IMR-90 (cell line): ENCODE measurements around the gene ABHD1. TPM values are rescaled to one million over a fixed set of nuclear protein-coding genes. Genes with fewer than 3 reads are reported as not detected.

Experiments
- ATAC-seq: fragments of 200-7000 bp; cut with Tn5 transposase; 2 replicates; pipeline ENCODE4 v1.9.1; 2020; ENCODE audit warnings: low read depth, mild to moderate bottlenecking, moderate library complexity
- BruUV-seq: library from RNA; stranded (reverse); fragments of 400-500 nt; replicated peaks from 2 replicates; lab custom pipeline; 2021; lab: Mats Ljungman, UMichigan
- CTCF ChIA-PET: fragments of 300-600 bp; formaldehyde crosslinking; extraction: SDS; loops from one replicate; lab custom pipeline; 2021; ENCODE audit warnings: antibody characterized with exemption; lab: Yijun Ruan, JAX
- POLR2A ChIA-PET: fragments of 300-600 bp; sonication (Branson Sonifier 250); formaldehyde crosslinking; loops from one replicate; lab custom pipeline; 2022; ENCODE audit warnings: antibody characterized with exemption; ENCODE audit not compliant: unreplicated experiment; lab: Charles Lee
- DNase-seq: peaks from one replicate; pipeline ENCODE4 v3.0.0; 2013
- H2AFZ ChIP-seq: replicated peaks from 2 replicates; pipeline ENCODE3; 2013; ENCODE audit warnings: low read length, mild to moderate bottlenecking; ENCODE audit not compliant: poor library complexity
- H2AK5ac ChIP-seq: 2 replicates; pipeline ENCODE4 v1.6.1; 2013; ENCODE audit warnings: low read depth, low read length, inconsistent platforms
- H2AK9ac ChIP-seq: replicated peaks from 2 replicates; pipeline ENCODE3; 2013; ENCODE audit warnings: mild to moderate bottlenecking, low read depth, low read length, moderate library complexity; ENCODE audit not compliant: poor library complexity
- H2BK120ac ChIP-seq: 2 replicates; pipeline ENCODE4 v1.6.1; 2013; ENCODE audit warnings: low read depth, low read length, inconsistent platforms
- H2BK15ac ChIP-seq: 3 replicates; pipeline ENCODE4 v1.6.1; 2013; ENCODE audit warnings: low read depth, low read length, inconsistent platforms
- H2BK20ac ChIP-seq: 2 replicates; pipeline ENCODE4 v1.6.1; 2013; ENCODE audit warnings: low read depth, mild to moderate bottlenecking, inconsistent platforms, low read length, moderate library complexity
- H2BK5ac ChIP-seq: 2 replicates; pipeline ENCODE4 v1.6.1; 2013; ENCODE audit warnings: mild to moderate bottlenecking, low read depth, low read length, inconsistent platforms; ENCODE audit not compliant: poor library complexity, severe bottlenecking
- H3K14ac ChIP-seq: replicated peaks from 2 replicates; pipeline ENCODE4 v1.6.1; 2013; ENCODE audit warnings: low read depth, low read length, inconsistent platforms
- H3K18ac ChIP-seq: 2 replicates; pipeline ENCODE4 v1.6.1; 2013; ENCODE audit warnings: low read depth, low read length, control low read depth
- H3K23ac ChIP-seq: 2 replicates; pipeline ENCODE4 v1.6.1; 2013; ENCODE audit warnings: low read depth, low read length, inconsistent platforms
- H3K27ac ChIP-seq: 2 replicates; pipeline ENCODE4 v1.5.1; 2013; ENCODE audit warnings: mild to moderate bottlenecking, control low read depth, low read length; ENCODE audit not compliant: insufficient read depth
- H3K27me3 ChIP-seq: 2 replicates; pipeline ENCODE4 v1.6.1; 2013; ENCODE audit warnings: low read length; ENCODE audit not compliant: control insufficient read depth, insufficient read depth
- H3K36me3 ChIP-seq: 2 replicates; pipeline ENCODE4 v1.6.1; 2013; ENCODE audit warnings: low read length, mixed read lengths; ENCODE audit not compliant: control insufficient read depth, insufficient read depth
- H3K4ac ChIP-seq: 2 replicates; pipeline ENCODE4 v1.6.1; 2013; ENCODE audit warnings: low read depth, low read length, inconsistent platforms
- H3K4me1 ChIP-seq: 2 replicates; pipeline ENCODE4 v1.6.1; 2013; ENCODE audit warnings: low read length, mixed read lengths; ENCODE audit not compliant: control insufficient read depth, insufficient read depth
- H3K4me2 ChIP-seq: 2 replicates; pipeline ENCODE4 v1.6.1; 2013; ENCODE audit warnings: low read depth, mild to moderate bottlenecking, control low read depth, low read length, moderate library complexity
- H3K4me3 ChIP-seq: 2 replicates; pipeline ENCODE4 v1.5.1; 2013; ENCODE audit warnings: low read depth, mild to moderate bottlenecking, control low read depth, low read length, moderate library complexity; ENCODE audit not compliant: insufficient read depth
- H3K56ac ChIP-seq: 2 replicates; pipeline ENCODE4 v1.6.1; 2013; ENCODE audit warnings: low read length, inconsistent platforms; ENCODE audit not compliant: insufficient read depth; ENCODE audit errors: extremely low read depth
- H3K79me1 ChIP-seq, 2 experiments: 2 replicates each; pipeline ENCODE4 v1.6.1; 2013; ENCODE audit warnings: low read length in 2 of 2, inconsistent platforms in 1 of 2, low read depth in 1 of 2
- H3K9ac ChIP-seq: 2 replicates; pipeline ENCODE4 v1.6.1; 2013; ENCODE audit warnings: low read depth, low read length, control low read depth
- H3K9me1 ChIP-seq: 2 replicates; pipeline ENCODE4 v1.6.1; 2013; ENCODE audit warnings: low read length, inconsistent platforms; ENCODE audit not compliant: insufficient read depth
- H3K9me3 ChIP-seq: 2 replicates; pipeline ENCODE4 v1.6.1; 2013; ENCODE audit warnings: low read length; ENCODE audit not compliant: control insufficient read depth, insufficient read depth
- H4K20me1 ChIP-seq: 2 replicates; pipeline ENCODE4 v1.6.1; 2013; ENCODE audit warnings: low read length, inconsistent platforms; ENCODE audit not compliant: insufficient read depth
- H4K5ac ChIP-seq: 2 replicates; pipeline ENCODE4 v1.6.1; 2013; ENCODE audit warnings: mild to moderate bottlenecking, low read depth, low read length, control low read depth
- H4K8ac ChIP-seq, 2 experiments: 2 replicates each; pipeline ENCODE4 v1.6.1; 2013; ENCODE audit warnings: low read depth in 2 of 2, low read length in 2 of 2, control low read depth in 1 of 2, inconsistent platforms in 1 of 2
- H4K91ac ChIP-seq: 2 replicates; pipeline ENCODE4 v1.6.1; 2013; ENCODE audit warnings: low read depth, low read length, inconsistent platforms; ENCODE audit not compliant: insufficient read depth
- BHLHE40 ChIP-seq: fragments of 150-350 bp; IDR thresholded peaks from 2 replicates; pipeline ENCODE4 v1.6.1; 2016; ENCODE audit warnings: mild to moderate bottlenecking, low read depth, low read length
- CHD1 ChIP-seq: IDR thresholded peaks from 2 replicates; pipeline ENCODE4 v1.6.1; 2012; ENCODE audit warnings: low read depth, low read length, improper control_type of control experiment
- ELK1 ChIP-seq: fragments of 150-350 bp; IDR thresholded peaks from 2 replicates; pipeline ENCODE4 v1.6.1; 2016; ENCODE audit warnings: low read depth, mild to moderate bottlenecking, low read length, moderate library complexity, borderline replicate concordance
- FOS ChIP-seq: fragments of 150-350 bp; IDR thresholded peaks from 2 replicates; pipeline ENCODE4 v1.6.1; 2016; ENCODE audit warnings: low read depth, low read length
- MAFK ChIP-seq: IDR thresholded peaks from 2 replicates; pipeline ENCODE4 v1.6.1; 2012; ENCODE audit warnings: low read depth, low read length, improper control_type of control experiment
- MAZ ChIP-seq: IDR thresholded peaks from 2 replicates; pipeline ENCODE4 v1.6.1; 2012; ENCODE audit warnings: low read depth, mild to moderate bottlenecking, low read length, improper control_type of control experiment, moderate library complexity, borderline replicate concordance
- MXI1 ChIP-seq: IDR thresholded peaks from 2 replicates; pipeline ENCODE4 v1.6.1; 2012; ENCODE audit warnings: low read depth, mild to moderate bottlenecking, low read length, moderate library complexity, borderline replicate concordance
- NFE2L2 ChIP-seq: fragments of 150-350 bp; IDR thresholded peaks from 2 replicates; pipeline ENCODE4 v1.6.1; 2016; ENCODE audit warnings: low read depth, mild to moderate bottlenecking, low read length
- POLR2A ChIP-seq: IDR thresholded peaks from 2 replicates; pipeline ENCODE4 v1.6.1; 2012; ENCODE audit warnings: mild to moderate bottlenecking, low read depth, low read length
- RAD21 ChIP-seq: IDR thresholded peaks from 2 replicates; pipeline ENCODE4 v1.6.1; 2012; ENCODE audit warnings: low read length, improper control_type of control experiment
- RCOR1 ChIP-seq: IDR thresholded peaks from 2 replicates; pipeline ENCODE4 v1.6.1; 2012; ENCODE audit warnings: mild to moderate bottlenecking, low read length, improper control_type of control experiment; ENCODE audit not compliant: insufficient replicate concordance
- RFX5 ChIP-seq: IDR thresholded peaks from 2 replicates; pipeline ENCODE4 v1.8.0; 2012; ENCODE audit warnings: low read depth, mild to moderate bottlenecking, low read length, moderate library complexity
- SMC3 ChIP-seq: fragments of 150-350 bp; IDR thresholded peaks from 2 replicates; pipeline ENCODE4 v1.6.1; 2016; ENCODE audit warnings: low read depth, mild to moderate bottlenecking, antibody characterized with exemption, low read length, moderate library complexity
- USF2 ChIP-seq: fragments of 150-350 bp; IDR thresholded peaks from 2 replicates; pipeline ENCODE4 v1.6.1; 2017; ENCODE audit warnings: mild to moderate bottlenecking, antibody characterized with exemption, low read length, low read depth
- WGBS, 2 experiments: methylation state at CpG; one replicate each; pipeline versions ENCODE4 v1.1.5 to v1.1.7; 2013; ENCODE audit warnings: missing lambda C conversion rate in 2 of 2; ENCODE audit not compliant: insufficient read length in 1 of 2; ENCODE audit errors: extremely low coverage in 2 of 2; 5-methylcytosine and 5-hydroxymethylcytosine counted together
- dilution Hi-C: fragments of 300-500 bp; cut with HindIII; formaldehyde crosslinking; loops from one replicate; pipeline ENCODE4 v1.14.3; 2018; ENCODE audit warnings: low sequenced_read_pairs; ENCODE audit not compliant: unreplicated experiment
- in situ Hi-C: fragments of 300-500 bp; cut with MboI; formaldehyde crosslinking; loops from 3 replicates; pipeline ENCODE4 v1.14.3; 2019; ENCODE audit warnings: low sequenced_read_pairs, inconsistent platforms, mixed read lengths
- intact Hi-C: fragments of 100-400 bp; cut with micrococcal nuclease; formaldehyde crosslinking; loops from 2 replicates; pipeline ENCODE4 v1.10.0; 2022
- polyA plus RNA-seq, 3 experiments: library from polyadenylated mRNA; depleted of rRNA; stranded (reverse); fragments of >200 nt; gene quantifications; 2 replicates each; pipeline ENCODE4 v1.2.3, GENCODE V29; 2012; ENCODE audit warnings: low replicate concordance in 1 of 3
- total RNA-seq: library from RNA; depleted of rRNA; stranded (reverse); fragments of >200 nt; gene quantifications from 2 replicates; pipeline ENCODE4 v1.2.3, GENCODE V29; 2012

The ABHD1 gene
- total and polyA plus RNA-seq, 2 of the 4 experiments (the other 2 are of a cell fraction) = 0.24 TPM; not detected in 1

- Histone ChIP-seq H3K14ac (no peak overlapping the region), H3K18ac (no peak overlapping the region), H2BK15ac (no peak overlapping the region), H2BK120ac (no peak overlapping the region), H4K5ac (no peak overlapping the region), H3K4me2 (no peak overlapping the region), H3K27me3 (peaks cover 32% of the 10 kb centered on the region), H2BK5ac (no peak overlapping the region), H3K36me3 (no peaks in the 10 kb centered on the region), H2AFZ (no peak overlapping the region), H3K9ac (no peak overlapping the region), H4K8ac (no peak overlapping the region), H4K91ac (no peak overlapping the region), H3K4ac (no peak overlapping the region), H3K4me1 (peaks cover 7% of the 10 kb centered on the region), H2AK5ac (peak overlapping the region; percentile 44; the same call in 1 of the 2 replicates), H2BK20ac (no peak overlapping the region), H3K23ac (0 out of 2 replicates have a peak overlapping the region, but pooled peaks have one; percentile 51), H3K9me1 (peaks cover 7% of the 10 kb centered on the region; the same call in 1 of the 2 replicates), H2AK9ac (no peak overlapping the region), H3K79me1 (no peaks in the 10 kb centered on the region), H3K9me3 (no peaks in the 10 kb centered on the region), H4K20me1 (no peaks in the 10 kb centered on the region), H3K56ac (no peak overlapping the region), H3K27ac (no peak overlapping the region), H3K4me3 (no peak overlapping the region)
- BruUV-seq = no TSS peak
- 89% methylated on average over 4 of the region's 15 CpGs; no CpG with 5 or more reads in 1 of the 2 experiments for WGBS, 2 experiments
- intact Hi-C loops (no loop called here), dilution Hi-C loops (no loop called here), in situ Hi-C loops (no loop called here)
- ChIA-PET POLR2A (no interaction called here), CTCF (interaction anchor here (0.6 kb wide), 1 partner anchor 126 kb away, joined by 6 read pairs; no protein-coding TSS in a partner anchor)
- no peak for DNase-seq
- no peak for ATAC-seq
- TF ChIP-seq ELK1 = no peak
- no peak for TF ChIP-seq POLR2A
- TF ChIP-seq NFE2L2 = no peak
- no peak for TF ChIP-seq MAFK
- no peak for TF ChIP-seq SMC3
- no peak for TF ChIP-seq RCOR1
- no peak for TF ChIP-seq RAD21
- TF ChIP-seq RFX5 = no peak
- TF ChIP-seq MAZ = no peak
- TF ChIP-seq CHD1 = no peak
- TF ChIP-seq BHLHE40 = no peak
- TF ChIP-seq FOS = no peak
- TF ChIP-seq USF2 = no peak
- TF ChIP-seq MXI1 = no peak
Observed at GRCh38 chr2:27177441-27178351, 54.1 kb downstream of the ABHD1 start.
